ENCODE measurements around the gene CRELD2.

The CRELD2 gene

DNA sequence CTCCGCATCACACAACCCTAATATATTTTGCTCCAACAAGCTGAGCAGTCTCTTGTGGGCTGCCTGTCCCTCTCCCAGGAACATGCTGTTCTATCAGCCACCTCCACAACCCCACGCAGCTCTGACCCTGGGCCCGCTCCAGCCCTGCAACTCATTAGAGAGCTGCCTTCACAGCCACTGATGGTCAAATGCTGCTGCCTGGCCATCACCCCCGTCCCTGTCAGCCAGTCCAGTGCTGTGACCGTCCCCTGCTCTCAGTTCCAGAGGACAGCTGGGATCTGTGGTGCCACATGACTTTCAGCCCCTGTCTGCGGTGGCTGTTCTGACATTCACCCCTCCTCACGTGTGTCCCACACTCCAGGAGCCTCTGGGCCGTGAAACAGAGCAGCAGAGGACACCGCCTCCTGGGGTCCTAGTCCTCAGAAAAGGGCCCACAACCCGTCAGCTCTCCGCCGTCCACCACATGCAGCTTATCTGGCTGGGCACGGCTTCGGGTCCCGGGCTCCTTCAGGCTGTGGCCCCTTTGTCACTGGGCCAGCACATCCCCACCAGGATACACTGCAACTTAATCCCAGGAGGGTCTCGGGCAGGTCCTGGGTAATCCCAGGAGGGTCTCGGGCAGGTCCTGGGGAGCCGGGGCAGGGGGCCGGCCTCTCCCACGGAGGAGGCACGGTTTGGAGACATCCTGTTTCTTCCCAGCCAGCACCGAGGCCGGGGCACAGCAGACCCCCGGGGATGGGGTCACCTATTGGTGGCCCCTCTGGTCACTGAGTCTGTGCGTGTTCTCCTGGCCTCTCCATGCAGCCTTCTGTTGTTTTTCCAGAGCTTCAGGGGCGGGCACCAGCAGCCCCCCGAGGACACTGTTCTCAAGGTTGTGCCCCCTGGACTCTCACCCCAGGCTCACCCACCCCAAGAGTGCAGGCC is 15.1 kb downstream of the CRELD2 start:
- no peak for DNase-seq

DNA sequence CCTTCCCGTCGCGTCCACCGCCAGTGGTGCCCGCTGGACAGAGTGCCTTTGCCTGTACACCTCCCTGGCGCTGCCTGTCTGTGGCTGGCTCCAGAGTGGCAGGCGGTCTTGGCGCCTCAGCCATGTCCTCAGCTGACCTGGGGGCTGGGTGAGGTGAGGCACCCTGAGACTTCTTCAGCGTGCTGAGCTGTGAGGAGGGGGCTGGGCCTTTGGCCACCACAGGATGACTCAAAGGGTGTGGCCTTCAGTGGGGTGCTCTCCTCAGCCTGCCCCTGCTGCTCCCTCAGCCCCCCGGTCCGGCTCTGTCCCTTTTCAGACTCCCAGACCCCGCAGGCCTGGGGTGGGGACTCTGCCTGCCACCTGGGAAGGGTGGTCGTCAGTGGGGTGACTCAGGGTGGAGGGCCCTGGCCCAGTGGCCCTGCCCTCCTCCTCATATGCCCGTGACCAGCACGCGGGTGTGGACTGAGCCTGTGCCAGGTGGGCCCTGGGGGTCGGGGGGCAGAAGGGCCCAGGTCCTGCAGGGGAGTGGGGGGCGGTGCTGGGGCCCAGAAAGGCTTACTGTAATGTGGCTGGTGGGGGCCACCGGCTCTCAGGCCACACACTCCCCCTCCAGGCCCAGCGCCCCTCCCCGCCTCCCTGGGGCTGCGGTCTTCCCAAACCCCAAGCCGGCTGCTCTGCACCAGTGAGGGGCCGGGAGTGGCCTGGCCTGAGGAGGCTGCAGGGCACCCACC is 15.9 kb downstream of the CRELD2 start:
- peak; percentile 58 for DNase-seq

DNA sequence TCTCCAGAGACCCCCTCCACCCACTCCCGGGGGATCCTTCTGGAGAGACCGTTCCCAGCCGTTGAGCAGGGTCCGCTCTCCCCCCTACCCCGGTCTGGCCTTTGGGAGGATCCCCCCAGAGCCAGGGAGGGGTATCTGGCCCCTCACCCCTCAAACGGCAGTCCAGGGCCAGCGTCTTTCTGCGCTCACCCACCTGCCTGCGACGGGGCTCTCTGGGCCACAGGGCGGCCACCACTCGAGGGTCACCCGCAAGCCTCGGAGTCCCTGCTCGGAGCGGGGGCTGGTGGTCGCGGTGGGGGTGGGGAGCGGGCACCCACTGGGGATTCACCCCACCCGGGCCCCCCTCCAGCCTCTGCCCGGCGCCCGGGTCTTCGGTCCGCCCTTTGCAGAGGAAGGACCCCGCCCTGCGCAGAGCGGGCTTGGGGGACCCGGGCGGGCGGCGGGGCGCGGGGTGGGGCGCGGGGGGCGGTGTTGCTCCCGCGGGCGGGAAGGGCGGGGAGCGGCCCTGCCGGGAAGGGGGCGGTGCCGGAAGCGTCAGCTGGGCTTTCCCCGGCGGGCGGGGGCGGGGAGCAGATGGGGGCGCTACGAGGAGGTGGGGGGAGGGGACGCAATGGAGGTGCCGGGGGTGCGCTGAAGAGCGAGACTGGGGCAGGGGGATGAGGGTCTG is 16.6 kb downstream of the CRELD2 start:
- DNase-seq, result peak; percentile 92

DNA sequence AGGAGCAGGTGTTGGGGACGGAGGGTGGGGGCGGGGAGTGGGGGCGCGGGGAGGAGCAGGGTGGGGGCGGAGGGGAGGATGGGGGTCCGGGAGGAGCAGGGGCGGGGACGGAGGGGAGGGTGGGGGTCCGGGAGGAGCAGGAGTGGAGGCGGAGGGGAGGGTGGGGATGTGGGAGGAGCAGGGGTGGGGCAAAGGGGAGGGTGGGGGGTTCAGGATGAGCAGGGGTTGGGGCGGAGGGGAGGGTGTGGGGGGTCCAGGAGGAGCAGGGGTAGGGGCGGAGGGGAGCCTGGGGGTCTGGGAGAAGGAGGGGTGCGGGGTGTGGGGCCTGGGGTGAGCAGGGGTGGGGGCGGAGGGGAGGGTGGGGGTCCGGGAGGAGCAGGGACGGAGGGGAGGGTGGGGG is 17.1 kb downstream of the CRELD2 start:
- DNase-seq, result no peak

DNA sequence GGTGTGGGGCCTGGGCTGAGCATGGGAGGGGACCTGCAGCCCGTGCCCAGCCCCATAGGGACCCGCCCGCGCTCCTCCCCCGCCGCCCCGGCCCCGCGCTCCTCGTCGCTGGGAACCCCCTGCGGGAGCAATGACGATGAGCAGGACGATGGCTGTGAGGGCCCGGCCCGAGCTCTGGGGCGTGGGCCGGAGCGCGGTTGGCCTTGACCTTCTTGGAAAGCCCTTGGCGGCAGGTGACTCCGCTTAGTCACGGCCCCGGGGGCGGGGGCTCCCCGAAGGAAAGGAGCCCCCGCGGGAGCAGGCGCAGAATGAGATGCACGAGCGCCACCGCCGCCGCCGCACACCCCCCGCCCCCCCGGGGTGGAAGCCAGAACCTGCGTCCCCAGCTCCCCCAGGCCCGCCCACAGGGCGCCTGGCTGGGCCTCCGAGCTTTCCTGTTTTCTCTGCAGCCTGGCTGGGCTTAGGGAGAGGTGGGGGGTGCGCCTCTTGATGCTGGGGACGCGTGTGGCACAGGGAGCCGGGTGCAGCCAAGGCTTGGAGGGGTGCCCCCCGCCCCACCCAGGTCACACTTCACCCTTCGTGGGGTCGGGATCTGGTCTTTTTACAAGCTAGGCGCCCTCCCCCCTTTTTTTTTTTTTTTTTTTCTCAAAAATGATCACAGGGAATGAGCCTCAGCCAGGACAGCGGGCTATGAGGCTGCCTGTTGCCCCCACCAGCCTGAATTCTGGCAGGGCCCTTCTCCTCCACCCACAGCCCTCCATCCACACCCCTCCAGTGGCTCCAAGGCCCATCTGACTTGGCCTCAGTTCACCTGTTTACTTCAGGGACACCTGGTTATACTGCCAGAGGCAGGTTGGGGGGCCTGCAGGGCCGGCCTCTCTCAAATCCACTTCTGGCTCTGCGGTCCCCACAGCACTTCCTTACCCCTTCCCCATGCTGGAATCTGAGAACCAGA is 17.9 kb downstream of the CRELD2 start:
- peak; percentile 98 for DNase-seq

DNA sequence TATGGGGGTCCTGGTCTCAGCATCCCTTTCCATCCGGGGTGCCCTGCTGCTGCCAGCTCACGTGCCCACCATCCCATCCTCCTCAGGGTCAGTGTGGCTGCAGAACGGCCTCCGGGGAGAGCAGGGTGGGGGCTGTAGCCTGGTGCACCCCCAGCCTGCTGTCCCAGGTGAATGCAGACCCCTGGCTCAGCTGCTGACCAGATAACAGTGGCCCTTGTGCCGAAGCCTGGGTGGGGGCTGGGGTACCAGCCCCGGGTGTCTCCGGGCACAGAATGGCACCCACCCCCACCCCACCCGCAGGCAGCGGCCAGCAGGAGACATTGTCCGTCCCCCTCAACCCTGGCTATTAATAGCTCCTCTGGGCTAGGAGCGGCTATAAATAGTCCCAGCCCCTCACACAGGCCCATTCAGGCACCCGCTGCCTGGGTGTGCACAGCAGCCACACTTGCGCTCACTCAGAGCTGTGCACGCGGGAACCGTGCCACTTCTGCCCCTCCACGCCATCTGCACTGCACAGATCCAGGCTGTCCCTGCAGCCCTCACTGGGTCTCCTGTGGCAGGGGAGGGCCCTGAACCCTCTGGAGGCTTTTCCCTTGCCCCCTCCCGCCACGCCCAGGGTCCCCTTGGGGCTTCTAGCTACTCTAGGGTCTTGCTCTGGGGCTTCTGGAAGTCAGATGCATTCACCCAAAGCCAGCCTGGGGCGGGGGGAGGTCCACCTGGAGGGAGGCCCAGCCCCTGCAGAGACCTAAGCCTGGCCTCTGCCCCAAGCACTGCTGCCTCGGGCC is 18.7 kb downstream of the CRELD2 start:
- no peak for DNase-seq

DNA sequence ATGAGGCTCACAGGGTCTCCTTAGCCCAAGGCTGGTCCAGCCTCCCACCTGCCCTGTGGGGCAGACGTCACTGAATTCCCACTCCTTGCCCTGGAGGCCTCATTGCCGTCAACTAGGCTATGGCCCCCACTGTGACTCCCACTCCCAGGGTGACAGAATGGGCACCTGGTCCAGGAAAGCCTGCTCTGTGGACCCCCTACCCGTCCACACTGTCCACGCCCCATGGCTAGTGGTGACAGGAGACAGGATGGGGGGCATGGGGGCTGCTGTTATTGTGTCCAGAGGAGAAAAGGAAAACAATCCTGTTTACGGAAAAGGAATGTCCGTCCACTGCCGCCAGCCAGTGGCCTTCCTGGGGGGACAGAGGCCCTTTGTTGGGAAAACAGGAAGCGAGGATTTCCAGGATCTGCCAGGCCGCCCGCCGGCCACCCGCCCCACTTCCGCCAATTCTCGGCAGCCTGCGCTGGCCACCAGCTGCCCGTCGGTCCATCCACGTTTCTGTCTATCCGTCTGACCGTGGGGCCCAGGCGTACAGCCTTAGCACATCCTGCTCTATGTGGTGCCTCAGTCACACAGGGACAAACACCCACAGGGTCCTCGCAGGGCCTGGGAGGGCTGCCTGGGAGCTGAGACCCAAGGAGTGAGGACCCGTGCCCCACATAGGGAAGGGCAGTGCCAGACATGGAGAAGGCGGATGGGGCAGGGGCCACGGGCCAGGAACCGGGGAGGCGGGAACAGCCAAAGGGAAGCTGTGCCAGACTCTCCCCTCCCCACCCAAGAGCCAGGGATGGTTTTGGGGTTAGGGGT is 19.5 kb downstream of the CRELD2 start:
- no peak for DNase-seq

DNA sequence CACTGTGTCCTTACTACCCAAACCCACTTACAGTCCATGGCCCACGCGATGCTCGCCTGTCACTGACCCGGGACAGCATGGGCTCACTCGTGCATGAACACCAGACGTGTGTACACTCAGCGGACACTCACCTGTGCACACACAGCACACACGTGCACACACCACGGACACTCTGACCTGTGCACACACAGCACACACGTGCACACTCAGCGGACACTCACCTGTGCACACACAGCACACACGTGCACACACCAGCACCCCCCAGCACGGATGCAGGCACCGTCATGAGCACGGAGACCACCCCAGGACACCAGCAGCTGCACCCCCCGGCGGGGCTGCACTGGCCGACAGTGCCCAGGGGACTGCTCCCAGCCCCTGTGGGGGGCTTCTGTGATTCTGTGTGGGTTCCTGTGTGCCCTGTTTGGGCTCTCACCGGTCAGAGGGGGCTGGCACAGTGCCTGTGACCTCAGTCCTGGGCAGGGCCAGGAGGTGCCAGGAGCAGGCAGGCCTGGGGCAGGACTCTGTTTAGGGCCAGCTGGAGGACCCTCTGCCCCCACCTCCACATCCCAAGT is 20.2 kb downstream of the CRELD2 start:
- DNase-seq, result no peak

DNA sequence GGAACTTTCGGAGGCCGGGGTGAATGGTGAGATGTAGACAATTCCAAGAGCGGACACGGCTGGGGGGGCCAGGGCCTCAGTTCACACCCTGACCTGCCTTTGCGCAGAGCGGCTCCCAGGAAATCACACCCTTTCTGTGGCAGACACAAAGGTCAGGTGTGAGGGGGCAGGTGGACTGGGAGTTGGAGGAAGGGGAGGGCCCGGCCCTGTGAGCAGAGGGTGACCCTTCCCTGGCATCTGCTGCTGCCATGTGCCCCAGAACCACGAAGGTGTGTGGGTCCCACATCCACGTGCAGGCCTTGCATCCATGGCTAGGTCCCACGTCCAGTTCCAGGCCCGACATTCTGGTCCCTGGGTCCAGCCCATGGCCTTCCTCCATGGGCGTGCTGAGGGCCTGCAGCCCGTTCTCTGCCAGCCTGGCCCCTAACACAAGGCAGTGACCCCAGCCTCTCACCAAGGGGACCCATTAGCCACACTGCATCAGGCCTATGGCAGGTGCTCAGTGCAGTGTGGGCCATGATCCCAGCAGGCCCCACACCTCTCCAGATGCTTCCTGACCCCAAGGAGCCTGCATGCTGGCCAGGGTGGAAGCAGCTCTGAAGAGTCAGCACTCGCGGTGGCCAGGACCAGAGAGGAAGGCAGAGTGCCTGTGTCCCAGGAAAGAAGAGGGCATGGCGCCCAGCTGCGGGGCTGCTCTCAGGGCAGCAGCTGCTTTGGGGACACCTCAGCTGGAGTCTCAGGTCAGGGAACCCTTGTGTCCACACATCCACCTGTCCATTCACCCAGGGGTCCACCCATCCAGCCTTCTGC is 23.3 kb downstream of the CRELD2 start:
- no peak for DNase-seq

DNA sequence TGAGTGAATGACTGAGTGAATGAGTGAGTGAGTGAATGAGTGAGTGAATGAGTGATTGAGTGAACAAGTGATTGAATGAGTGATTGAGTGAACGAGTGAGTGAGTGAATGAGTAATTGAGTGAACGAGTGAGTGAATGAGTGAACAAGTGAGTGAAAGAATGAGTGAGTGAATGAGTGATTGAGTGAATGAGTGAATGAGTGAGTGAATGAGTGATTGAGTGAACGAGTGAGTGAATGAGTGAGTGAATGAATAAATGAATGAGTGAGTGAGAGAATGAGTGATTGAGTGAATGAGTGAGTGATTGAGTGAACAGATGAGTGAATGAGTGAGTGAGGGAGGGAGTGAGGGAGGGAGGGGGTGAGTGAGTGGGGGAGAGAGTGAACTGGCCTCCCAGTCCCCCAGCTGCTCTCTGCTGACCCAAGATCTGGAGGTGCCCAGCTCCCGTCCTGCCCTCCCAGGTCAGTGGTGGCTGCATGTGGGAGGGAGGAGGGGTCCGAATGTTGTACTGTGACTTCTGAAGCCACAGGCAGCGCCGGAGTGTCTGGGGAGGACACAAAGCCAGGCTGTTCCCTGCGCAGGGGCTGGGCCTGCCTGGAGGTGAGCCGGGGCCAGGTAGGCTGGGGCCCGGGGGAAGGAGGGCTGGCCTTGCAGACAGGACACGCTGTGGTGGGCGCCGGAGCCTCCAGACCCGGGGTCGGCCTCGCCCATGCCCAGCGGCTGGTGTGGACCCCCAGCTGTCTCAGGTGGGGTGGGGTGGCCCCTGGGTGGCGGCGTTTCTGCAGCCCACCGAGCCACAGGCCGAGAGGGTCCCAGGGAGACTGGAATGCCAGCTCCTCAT is 24.4 kb downstream of the CRELD2 start:
- DNase-seq, result no peak

DNA sequence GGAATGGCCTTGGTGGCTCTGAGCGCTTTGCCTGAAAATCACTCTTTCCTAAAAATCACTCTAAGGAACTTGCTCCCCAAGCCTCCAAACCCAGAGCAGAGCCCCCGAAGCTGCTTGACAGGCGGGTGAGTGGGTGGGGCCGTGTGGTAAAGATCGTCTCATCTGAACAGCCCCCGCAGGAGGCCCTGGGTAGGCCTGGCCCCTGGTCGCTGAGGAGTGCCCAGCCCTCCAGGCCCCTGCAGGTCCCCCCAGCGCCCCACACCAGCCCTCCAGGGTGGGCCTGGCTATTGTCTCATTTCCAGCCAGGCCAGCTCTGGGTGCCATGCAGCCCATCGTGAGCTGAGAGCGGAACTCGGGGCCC is 25.0 kb downstream of the CRELD2 start:
- DNase-seq, result no peak

DNA sequence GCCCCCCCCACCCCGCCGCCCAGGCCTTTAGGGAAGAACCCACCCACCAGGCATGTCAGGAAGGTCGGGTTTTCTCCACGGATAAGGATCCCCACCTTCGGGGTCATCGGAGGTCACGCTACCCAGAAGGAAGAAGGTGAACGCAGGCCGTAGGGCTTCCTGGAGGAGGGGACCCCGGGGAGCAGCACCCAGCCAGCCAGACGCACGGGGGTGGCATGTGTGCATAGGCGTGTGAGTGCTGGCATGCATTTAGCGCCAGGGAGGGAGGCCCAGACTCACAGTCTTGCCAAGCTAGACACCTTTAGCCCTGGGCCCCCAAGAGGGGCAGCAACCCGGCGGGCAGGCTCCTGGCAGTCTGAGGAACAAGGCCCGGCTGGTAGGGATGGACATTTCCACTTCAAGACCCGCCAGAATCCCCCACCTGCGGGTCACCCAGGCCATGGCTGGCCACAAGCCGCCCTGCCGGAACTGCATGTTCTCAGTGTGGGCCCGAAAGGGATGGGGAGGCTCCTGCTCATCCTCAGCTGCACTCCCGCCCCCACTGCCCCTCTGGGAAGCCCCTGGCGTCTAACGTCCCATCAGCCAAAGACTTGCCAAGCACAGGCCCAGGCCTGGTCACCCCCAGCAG is 25.5 kb downstream of the CRELD2 start:
- no peak for DNase-seq

DNA sequence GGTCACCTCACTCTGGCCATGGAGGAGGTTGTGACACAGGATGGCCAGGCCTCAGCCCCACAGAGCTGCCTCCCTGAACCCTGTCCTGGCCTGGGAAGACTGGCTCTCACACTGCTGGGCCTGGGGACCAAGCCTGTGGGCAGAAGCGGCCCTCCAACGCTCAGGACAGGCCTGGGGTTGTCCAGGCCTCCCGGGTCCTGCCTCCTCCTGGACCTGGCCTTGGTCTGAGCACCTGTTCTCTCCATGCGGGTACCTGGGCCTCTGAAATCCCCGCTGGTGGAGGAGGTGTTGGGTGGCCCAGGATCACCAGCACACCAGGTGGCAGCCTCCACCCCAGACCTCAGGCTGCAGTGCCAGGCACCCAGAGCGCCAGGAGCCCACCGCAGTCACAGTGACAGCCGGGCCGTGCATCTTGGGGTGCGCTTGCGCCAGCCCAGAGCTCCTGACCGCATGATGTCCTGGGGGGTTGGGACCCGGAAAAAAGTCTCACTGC is 26.0 kb downstream of the CRELD2 start:
- DNase-seq, result no peak

DNA sequence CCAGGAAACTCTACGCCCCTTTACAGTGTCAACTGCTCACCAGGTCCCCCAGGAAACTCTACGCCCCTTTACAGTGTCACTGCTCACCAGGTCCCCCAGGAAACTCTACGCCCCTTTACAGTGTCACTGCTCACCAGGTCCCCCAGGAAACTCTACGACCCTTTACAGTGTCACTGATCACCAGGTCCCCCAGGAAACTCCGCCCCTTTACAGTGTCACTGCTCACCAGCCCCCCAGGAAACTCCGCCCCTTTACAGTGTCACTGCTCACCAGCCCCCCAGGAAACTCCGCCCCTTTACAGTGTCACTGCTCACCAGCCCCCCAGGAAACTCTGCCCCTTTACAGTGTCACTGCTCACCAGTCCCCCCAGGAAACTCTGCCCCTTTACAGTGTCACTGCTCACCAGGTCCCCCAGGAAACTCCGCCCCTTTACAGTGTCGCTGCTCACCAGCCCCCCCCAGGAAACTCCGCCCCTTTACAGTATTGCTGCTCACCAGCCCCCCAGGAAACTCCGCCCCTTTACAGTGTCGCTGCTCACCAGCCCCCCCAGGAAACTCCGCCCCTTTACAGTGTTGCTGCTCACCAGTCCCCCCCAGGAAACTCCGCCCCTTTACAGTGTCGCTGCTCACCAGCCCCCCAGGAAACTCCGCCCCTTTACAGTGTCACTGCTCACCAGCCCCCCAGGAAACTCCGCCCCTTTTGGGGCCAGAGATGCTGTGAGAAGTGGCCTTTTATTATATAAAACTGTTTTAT is 26.8 kb downstream of the CRELD2 start:
- peak; percentile 72 for DNase-seq

DNA sequence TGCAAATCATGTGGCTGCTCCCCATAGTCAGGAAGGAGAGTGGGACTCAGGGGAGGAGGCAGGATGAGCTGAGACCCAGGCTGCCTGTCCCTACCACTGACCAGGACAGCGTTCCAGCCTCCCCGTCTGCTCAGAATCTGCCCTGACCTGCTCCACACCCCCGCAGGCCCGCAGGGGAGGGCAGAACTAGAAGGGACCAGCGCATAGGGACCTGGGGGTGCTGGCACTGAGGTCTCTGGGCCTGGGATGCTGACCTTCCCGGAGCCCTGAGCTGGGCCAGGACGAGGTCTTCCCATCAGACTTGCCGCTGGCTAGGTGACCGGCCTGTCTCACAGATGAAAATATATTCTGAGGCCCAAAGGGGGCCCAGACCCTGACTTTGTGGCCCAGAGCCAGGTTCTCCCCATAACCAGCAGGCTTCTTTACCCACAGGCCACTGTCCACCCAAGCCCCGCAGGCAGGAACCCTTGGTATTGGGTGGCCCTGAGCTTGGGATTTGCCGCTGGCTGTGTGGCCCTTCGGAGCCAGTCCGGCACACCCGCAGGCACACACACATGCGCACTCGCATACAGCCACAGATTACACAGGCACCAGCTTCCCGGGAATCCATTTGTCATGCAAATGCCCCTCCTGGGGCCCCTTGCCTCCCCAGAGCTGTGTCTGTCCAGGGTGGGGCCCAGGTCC is 28.3 kb downstream of the CRELD2 start:
- no peak for DNase-seq

DNA sequence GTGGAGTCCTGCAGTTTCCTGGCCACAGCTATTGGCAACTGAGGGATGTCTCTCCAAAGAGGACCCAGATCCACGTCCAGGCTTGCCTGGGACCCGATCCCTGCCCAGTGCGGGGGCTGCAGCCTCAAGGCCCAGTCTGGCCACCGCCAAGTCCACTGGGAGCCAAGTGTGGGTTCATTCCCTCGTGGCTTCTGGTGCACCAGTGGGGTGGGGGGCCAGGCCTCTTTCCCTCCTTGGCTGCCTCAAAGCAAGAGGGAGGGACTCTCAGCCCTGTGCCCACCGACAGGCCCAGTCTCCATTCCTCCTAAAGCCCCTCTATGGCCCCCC is 28.8 kb downstream of the CRELD2 start:
- DNase-seq, result no peak
